SU-DHL-6 (cell line): ENCODE data around the gene CASP10.

Experiments used
- H2AFZ ChIP-seq: fragments of 200-600 bp; sonication (generic); 2 replicates; pipeline ENCODE4 v1.6.1; 2014; ENCODE audit warnings: low read depth, mild to moderate bottlenecking, moderate library complexity, mixed read lengths, antibody characterized with exemption, low read length; ENCODE audit not compliant: severe bottlenecking
- H3F3A ChIP-seq: fragments of 200-600 bp; shearing (Covaris generic); 2 replicates; pipeline ENCODE4 v1.6.0; 2016; ENCODE audit warnings: antibody characterized with exemption, mild to moderate bottlenecking; ENCODE audit not compliant: insufficient read depth
- H3K27ac ChIP-seq: fragments of 200-600 bp; sonication (generic); 2 replicates; pipeline ENCODE4 v1.5.1; 2016; ENCODE audit warnings: low read depth, mild to moderate bottlenecking, low read length, moderate library complexity, mixed read lengths
- H3K27me3 ChIP-seq: fragments of 200-600 bp; sonication (generic), shearing (Covaris generic); 2 replicates; pipeline ENCODE4 v1.6.0; 2014; ENCODE audit warnings: mild to moderate bottlenecking, low read length
- H3K36me3 ChIP-seq: fragments of 200-600 bp; sonication (generic); 2 replicates; pipeline ENCODE4 v1.6.1; 2014; ENCODE audit warnings: mild to moderate bottlenecking, low read length, mixed read lengths
- H3K4me2 ChIP-seq: fragments of 300-600, 200-600 bp; shearing (Covaris generic), sonication (generic); 2 replicates; pipeline ENCODE4 v1.6.0; 2014; ENCODE audit warnings: low read length, low read depth, mild to moderate bottlenecking; ENCODE audit not compliant: poor library complexity, severe bottlenecking
- H3K4me3 ChIP-seq: fragments of 200-600 bp; sonication (generic); 2 replicates; pipeline ENCODE4 v1.5.1; 2014; ENCODE audit warnings: antibody characterized with exemption, low read length, mild to moderate bottlenecking, mixed read lengths; ENCODE audit not compliant: insufficient read depth, poor library complexity, severe bottlenecking
- H3K79me2 ChIP-seq: fragments of 200-600 bp; sonication (generic); 2 replicates; pipeline ENCODE4 v1.6.1; 2014; ENCODE audit warnings: mild to moderate bottlenecking, low read length, moderate library complexity; ENCODE audit not compliant: insufficient read depth
- H3K9ac ChIP-seq: fragments of 200-600 bp; sonication (generic); 2 replicates; pipeline ENCODE4 v1.7.0; 2014; ENCODE audit warnings: mild to moderate bottlenecking, low read length
- H3K9me2 ChIP-seq: fragments of 200-600 bp; sonication (generic); replicated peaks from 2 replicates; pipeline ENCODE4 v1.6.1; 2014; ENCODE audit warnings: low read length; ENCODE audit not compliant: insufficient read depth
- H3K9me3 ChIP-seq: fragments of 200-600 bp; sonication (generic); 2 replicates; pipeline ENCODE4 v1.6.1; 2014; ENCODE audit warnings: low read length, mixed read lengths; ENCODE audit not compliant: insufficient read depth
- H4K20me1 ChIP-seq: fragments of 200-600 bp; sonication (generic); 2 replicates; pipeline ENCODE4 v1.6.1; 2014; ENCODE audit warnings: low read depth, mild to moderate bottlenecking, antibody characterized with exemption, low read length, moderate library complexity, mixed read lengths
- EZH2phosphoT487 ChIP-seq: fragments of 200-600 bp; sonication (generic), shearing (Covaris generic); conservative IDR thresholded peaks from 2 replicates; pipeline ENCODE4 v1.6.1; 2018; ENCODE audit warnings: mild to moderate bottlenecking, antibody characterized with exemption, low read length, moderate library complexity, mixed read lengths
- TF ChIP-seq, protein P1 (sequence below): fragments of 200-600 bp; sonication (generic); IDR thresholded peaks from one replicate; pipeline ENCODE4 v1.5.1; 2017; ENCODE audit warnings: antibody characterized with exemption, mild to moderate bottlenecking, low read length, moderate library complexity; ENCODE audit not compliant: insufficient read depth, poor library complexity, severe bottlenecking

CASP10 gene

GRCh38 chr2:201196003-201196402, 13.1 kb downstream of the CASP10 start:
- no peaks in the 10 kb centered on the region for H3K79me2 ChIP-seq
- TF ChIP-seq, protein P1, sequence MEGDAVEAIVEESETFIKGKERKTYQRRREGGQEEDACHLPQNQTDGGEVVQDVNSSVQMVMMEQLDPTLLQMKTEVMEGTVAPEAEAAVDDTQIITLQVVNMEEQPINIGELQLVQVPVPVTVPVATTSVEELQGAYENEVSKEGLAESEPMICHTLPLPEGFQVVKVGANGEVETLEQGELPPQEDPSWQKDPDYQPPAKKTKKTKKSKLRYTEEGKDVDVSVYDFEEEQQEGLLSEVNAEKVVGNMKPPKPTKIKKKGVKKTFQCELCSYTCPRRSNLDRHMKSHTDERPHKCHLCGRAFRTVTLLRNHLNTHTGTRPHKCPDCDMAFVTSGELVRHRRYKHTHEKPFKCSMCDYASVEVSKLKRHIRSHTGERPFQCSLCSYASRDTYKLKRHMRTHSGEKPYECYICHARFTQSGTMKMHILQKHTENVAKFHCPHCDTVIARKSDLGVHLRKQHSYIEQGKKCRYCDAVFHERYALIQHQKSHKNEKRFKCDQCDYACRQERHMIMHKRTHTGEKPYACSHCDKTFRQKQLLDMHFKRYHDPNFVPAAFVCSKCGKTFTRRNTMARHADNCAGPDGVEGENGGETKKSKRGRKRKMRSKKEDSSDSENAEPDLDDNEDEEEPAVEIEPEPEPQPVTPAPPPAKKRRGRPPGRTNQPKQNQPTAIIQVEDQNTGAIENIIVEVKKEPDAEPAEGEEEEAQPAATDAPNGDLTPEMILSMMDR = no peak
- no peak for TF ChIP-seq EZH2phosphoT487
- H2AFZ ChIP-seq = no peak overlapping the region
- no peaks in the 10 kb centered on the region for H3K9me3 ChIP-seq
- H3K36me3 ChIP-seq = no peaks in the 10 kb centered on the region
- no peaks in the 10 kb centered on the region for H3F3A ChIP-seq
- H3K9ac ChIP-seq = no peak overlapping the region
- H3K9me2 ChIP-seq = no peaks in the 10 kb centered on the region
- H3K27ac ChIP-seq = no peak overlapping the region
- H3K4me3 ChIP-seq = no peak overlapping the region
- H4K20me1 ChIP-seq = no peaks in the 10 kb centered on the region
- H3K27me3 ChIP-seq = no peaks in the 10 kb centered on the region
- no peak overlapping the region for H3K4me2 ChIP-seq

- Histone ChIP-seq H3K27ac (no peak overlapping the region), H3K36me3 (no peaks in the 10 kb centered on the region)
- TF ChIP-seq, protein P1 = no peak
- no peak for TF ChIP-seq EZH2phosphoT487
Measured at GRCh38 chr2:201196803-201197202, 13.9 kb downstream of the CASP10 start.

DNA sequence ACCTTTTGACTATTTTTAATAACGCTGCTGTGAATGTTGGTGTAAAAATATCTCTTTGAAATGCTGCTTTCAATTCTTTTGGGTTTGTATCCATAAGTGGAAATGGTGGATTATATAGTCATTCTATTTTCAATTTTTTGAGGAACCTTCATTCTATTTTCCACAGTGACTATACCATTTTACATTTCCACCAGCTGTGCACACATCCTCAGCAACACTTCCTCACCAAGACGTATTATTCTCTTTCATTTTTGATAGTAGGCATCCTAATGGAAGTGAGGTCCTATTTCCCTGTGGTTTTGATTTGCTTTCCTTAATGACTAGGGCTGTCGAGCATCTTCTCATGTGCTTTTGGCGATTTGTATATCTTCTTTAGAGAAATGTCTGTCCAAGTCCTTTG, 14.8 kb downstream of the CASP10 start:
- no peaks in the 10 kb centered on the region for H3K9me2 ChIP-seq
- no peaks in the 10 kb centered on the region for H3K27me3 ChIP-seq
- H3K27ac ChIP-seq = no peak overlapping the region
- no peaks in the 10 kb centered on the region for H3K9me3 ChIP-seq
- H4K20me1 ChIP-seq = no peaks in the 10 kb centered on the region
- H3K79me2 ChIP-seq = no peaks in the 10 kb centered on the region
- H3K9ac ChIP-seq = no peak overlapping the region
- no peaks in the 10 kb centered on the region for H3F3A ChIP-seq
- no peak overlapping the region for H2AFZ ChIP-seq
- no peak overlapping the region for H3K4me3 ChIP-seq
- H3K4me2 ChIP-seq = no peak overlapping the region
- TF ChIP-seq EZH2phosphoT487 = no peak
- TF ChIP-seq, protein P1 = no peak
- no peaks in the 10 kb centered on the region for H3K36me3 ChIP-seq

More at GRCh38 chr2:201196803-201197202, 13.9 kb downstream of the CASP10 start:
- Histone ChIP-seq H4K20me1 (no peaks in the 10 kb centered on the region), H3K9me2 (no peaks in the 10 kb centered on the region), H3K79me2 (no peaks in the 10 kb centered on the region), H2AFZ (no peak overlapping the region), H3K9me3 (no peaks in the 10 kb centered on the region), H3K9ac (no peak overlapping the region), H3K4me3 (no peak overlapping the region), H3K27me3 (no peaks in the 10 kb centered on the region), H3F3A (no peaks in the 10 kb centered on the region), H3K4me2 (no peak overlapping the region)
